Gastrocnemius medialis (tissue), 4 donors: ENCODE results near the gene CNPY2.
"Not testable (repeated sequence)": the region's sequence is repeated elsewhere in the genome, so short reads cannot be mapped to it uniquely, and the experiment has no call there.

ENCODE experiments used
- POLR2A ChIP-seq, 2 donors: fragments of 450-650 bp; IDR thresholded peaks; one replicate each; pipeline ENCODE4 v1.6.1; 2017; ENCODE audit warnings: antibody characterized with exemption in 2 of 2, mild to moderate bottlenecking in 2 of 2, moderate library complexity in 2 of 2
- TF ChIP-seq, protein P1 (sequence below), 5 experiments: fragments of 450-650 bp in 3 of 5; fragments of 200-600 bp in 2 of 5; sonication (generic) in 2 of 5; IDR thresholded peaks in 4 of 5; conservative IDR thresholded peaks in 1 of 5; 1 replicate in 4 of 5; 2 replicates in 1 of 5; pipeline ENCODE4 v1.5.1; 2016 to 2019; ENCODE audit warnings: antibody characterized with exemption in 5 of 5, mild to moderate bottlenecking in 3 of 5, moderate library complexity in 3 of 5

DNA sequence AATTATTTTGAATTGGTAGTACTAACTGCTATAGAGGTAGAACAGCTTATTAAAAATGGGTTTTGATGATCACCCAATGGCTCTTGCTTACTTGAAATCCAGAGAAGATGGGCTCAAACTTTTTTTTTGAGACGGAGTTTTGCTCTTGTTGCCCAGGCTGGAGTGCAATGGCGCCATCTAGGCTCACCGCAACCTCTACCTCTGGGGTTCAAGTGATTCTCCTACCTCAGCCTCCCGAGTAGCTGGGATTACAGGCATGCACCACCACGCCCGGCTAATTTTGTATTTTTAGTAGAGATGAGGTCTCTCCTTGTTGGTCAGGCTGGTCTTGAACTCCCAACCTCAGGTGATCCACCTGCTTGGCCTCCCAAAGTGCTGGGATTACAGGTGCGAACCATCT, 52.8 kb downstream of the CNPY2 start:
- TF ChIP-seq, protein P1, sequence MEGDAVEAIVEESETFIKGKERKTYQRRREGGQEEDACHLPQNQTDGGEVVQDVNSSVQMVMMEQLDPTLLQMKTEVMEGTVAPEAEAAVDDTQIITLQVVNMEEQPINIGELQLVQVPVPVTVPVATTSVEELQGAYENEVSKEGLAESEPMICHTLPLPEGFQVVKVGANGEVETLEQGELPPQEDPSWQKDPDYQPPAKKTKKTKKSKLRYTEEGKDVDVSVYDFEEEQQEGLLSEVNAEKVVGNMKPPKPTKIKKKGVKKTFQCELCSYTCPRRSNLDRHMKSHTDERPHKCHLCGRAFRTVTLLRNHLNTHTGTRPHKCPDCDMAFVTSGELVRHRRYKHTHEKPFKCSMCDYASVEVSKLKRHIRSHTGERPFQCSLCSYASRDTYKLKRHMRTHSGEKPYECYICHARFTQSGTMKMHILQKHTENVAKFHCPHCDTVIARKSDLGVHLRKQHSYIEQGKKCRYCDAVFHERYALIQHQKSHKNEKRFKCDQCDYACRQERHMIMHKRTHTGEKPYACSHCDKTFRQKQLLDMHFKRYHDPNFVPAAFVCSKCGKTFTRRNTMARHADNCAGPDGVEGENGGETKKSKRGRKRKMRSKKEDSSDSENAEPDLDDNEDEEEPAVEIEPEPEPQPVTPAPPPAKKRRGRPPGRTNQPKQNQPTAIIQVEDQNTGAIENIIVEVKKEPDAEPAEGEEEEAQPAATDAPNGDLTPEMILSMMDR (IDR thresholded peaks at IDR 0.05 in 4 of 5, conservative IDR thresholded peaks at IDR 0.05 in 1 of 5) = not testable (repeated sequence)
- not testable (repeated sequence) for TF ChIP-seq POLR2A (IDR thresholded peaks at IDR 0.05)
